Fibroblast of skin of right biceps (primary cell): Measurements from ENCODE around the gene ZC3H12A.
"Not testable (repeated sequence)": the region's sequence is repeated elsewhere in the genome, so short reads cannot be mapped to it uniquely, and the experiment has no call there.

Experiments
- DNase-seq: peaks from one replicate; pipeline ENCODE4 v3.0.0-alpha.2; 2013

The ZC3H12A gene

DNA sequence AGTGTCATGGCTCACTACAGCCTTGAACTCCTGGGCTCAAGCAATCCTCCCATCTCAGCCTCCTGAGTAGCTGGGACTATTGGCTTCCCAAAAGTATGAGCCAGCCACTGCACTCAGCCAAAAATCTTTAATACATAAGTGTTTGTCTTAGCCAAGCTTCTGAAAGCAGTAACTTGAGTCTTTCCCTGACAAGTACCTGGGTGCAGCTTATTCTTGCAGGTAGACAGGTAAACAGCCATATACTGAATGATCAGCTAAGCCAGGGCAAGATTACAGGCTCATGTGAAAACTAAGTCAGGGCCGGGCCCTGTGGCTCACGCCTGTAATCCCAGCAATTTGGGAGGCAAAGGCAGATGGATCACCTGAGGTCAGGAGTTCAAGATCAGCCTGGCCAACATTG lies 32.4 kb downstream of the ZC3H12A start:
- no peak for DNase-seq

- peak; percentile 38 for DNase-seq
Measured at GRCh38 chr1:37509181-37509580, 34.8 kb downstream of the ZC3H12A start.

GRCh38 chr1:37513795-37514349 lies 39.5 kb downstream of the ZC3H12A start:
- DNase-seq, result no peak

GRCh38 chr1:37514350-37515184 lies 40.2 kb downstream of the ZC3H12A start, which contains the start of gene MEAF6:
MEAF6 (minus strand) TSS chr1:37514766; CDS start chr1:37514746, 20 bp downstream.
- peak; percentile 80 for DNase-seq

- no peak for DNase-seq
Measured at GRCh38 chr1:37515185-37516034, 41.0 kb downstream of the ZC3H12A start.

- DNase-seq, result no peak
Measured at GRCh38 chr1:37517569-37517968, 43.2 kb downstream of the ZC3H12A start.

DNA sequence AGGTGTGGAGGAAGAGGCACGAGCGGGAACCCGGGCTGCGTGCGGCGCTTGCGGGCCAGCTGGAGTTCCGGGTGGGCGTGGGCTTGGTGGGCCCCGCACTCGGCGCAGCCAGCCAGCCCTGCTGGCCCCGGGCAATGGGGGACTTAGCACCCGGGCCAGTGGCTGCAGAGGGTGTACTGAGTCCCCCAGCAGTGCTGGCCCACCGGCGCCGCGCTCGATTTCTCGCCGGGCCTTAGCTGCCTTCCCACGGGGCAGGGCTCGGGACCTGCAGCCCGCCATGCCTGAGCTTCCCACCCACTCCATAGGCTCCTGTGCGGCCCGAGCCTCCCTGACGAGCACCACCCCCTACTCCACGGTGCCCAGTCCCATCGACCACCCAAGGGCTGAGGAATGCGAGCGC lies 43.9 kb downstream of the ZC3H12A start:
- not testable (repeated sequence) for DNase-seq

DNA sequence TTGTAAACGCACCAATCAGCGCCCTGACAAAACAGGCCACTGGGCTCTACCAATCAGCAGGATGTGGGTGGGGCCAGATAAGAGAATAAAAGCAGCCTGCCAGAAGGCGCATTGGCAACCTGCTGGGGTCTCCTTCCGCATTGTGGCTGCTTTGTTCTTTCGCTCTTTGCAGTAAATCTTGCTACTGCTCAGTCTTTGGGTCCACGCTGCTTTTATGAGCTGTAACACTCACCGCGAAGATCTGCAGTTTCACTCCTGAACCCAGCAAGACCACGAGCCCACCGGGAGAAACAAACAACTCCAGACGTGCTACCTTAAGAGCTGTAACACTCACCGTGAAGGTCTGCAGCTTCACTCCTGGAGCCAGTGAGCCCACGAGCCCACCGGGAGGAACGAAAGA lies 44.5 kb downstream of the ZC3H12A start:
- DNase-seq, result not testable (repeated sequence)

GRCh38 chr1:37519613-37520012 lies 45.2 kb downstream of the ZC3H12A start:
- no peak for DNase-seq

GRCh38 chr1:37529888-37530287 lies 55.5 kb downstream of the ZC3H12A start:
- DNase-seq, result not testable (repeated sequence)

DNA sequence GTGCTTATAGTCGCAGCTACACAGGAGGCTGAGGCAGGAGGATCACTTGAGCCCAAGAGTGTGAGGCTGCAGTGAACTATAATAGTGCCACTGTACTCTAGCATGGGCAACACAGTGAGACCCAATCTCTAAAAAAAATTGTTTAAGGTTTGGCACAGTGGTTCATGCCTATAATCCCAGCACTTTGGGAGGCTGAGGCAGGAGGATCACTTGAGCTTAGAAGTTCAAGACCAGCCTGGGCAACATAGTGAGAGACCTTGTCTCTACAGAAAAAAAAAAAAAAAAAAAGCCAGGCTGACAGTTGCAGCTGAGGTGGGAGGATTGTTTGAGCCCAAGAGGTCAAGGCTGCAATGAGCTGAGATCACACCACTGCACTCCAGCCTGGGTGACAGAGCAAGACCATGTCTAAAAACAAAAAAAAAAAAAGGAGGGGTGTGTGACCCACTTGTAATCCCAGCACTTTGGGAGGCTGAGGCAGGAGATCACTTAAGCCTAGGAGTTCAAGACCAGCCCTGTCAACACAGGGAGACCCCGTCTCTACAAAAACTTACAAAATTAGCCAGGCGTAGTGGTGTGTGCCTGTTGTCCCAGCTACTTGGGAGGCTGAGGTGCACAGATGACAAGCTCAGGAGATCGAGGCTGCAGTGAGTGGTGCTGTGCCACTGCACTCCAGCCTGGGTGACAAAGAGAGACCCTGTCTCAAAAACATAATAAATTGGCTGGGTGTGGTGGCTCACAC lies 58.2 kb downstream of the ZC3H12A start:
- not testable (repeated sequence) for DNase-seq

GRCh38 chr1:37533317-37534093 lies 59.1 kb downstream of the ZC3H12A start:
- DNase-seq, result no peak
